Stimulated activated CD8-positive, alpha-beta memory T cell treated with anti-CD3 and anti-CD28 coated beads, Interleukin-15, amount 100 ng/mL, for 1 hour (primary cell): ENCODE results near the gene STX18.
"Not testable (repeated sequence)": the region's sequence is repeated elsewhere in the genome, so short reads cannot be mapped to it uniquely, and the experiment has no call there.

Source experiments
- DNase-seq: peaks from one replicate; pipeline ENCODE4 v3.0.0-alpha.2; 2020; ENCODE audit warnings: low read depth

Gene STX18

DNA sequence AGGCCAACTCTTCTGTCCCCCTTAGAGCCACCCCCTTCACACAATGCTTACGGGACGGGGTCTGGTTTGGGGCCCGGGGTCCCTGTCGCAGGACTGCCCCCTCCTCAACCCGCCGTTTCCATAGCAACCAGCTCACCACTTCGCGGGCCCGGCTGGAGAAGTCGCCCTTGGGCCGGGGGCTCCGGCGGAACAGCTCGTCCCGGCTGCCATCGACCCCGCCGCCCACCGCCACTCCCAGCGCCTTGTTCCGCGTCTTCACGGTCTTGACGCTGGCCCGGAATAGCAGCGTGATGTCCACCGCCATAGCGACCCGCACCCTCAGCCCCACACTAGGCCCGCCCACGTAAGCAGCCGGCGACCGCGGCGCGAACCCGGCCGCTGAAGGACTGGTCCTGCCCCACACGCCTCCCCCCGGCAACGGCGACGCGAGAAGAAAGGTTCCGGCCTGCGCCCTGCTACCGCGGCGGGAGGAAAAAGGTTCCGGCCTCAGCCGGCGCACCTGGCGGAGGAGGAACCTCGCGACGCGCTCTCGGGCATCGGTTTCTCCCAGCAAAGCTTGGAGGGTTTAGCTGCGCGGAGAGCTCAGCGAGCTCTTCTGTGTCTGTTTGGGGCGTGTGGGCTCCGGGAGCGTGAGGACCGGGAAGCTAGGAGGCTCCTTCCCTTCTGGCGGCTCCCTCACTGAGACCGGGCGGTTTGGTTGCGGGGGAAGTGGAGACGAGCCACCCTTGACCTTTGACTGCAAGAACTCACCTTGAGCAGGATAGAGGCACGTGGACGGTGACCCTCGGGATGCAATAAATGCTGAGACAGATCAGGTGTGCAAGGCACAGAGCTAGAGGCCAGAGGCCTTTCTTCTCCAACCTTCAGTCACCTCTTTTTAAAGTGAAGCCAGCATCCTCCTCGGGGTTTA is at the start of gene STX18:
Gene STX18 (minus strand): TSS at position 388 of the 910 bp plus-strand sequence. CDS start 84 bp downstream, at position 304.
- peak; percentile 79 for DNase-seq

DNA sequence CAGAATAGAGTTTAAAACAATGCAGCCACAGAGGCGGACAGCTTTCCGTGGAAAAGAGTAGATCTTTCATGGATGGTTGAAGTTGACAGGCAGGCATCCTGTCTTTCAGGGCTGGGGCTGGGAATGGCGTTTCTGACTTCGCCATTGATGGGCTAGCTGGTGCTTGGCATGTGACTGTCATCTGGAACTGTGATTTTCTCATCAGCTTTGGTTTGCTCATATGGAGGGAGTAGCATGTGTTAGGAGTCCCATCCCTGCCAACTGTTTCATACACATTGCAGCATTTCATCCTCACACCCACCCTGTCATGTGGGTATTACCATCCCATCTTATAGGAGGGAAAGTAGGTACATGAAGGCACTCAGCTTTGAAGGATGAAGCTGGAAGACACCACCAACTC is 49.2 kb upstream of the STX18 start:
- no peak for DNase-seq

DNA sequence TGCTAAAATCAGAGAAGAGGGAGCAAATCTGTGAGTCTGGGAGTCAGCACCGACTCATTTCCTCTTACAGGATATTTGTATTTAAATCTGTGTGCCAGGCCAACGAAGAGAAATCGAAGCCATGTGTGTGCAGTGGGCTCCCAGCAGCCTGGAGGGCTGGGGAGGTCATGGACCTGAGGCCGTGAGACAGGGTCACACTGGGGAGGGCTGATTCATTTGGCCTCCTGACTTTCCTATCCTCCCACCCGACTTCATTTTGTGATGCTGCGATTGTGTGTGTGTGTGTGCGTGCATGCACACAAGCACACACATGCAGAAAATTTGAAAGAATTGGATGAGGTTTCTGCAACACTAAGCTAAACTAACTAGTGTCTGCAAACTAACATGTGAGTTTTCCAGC is 48.7 kb upstream of the STX18 start:
- DNase-seq, result no peak

DNA sequence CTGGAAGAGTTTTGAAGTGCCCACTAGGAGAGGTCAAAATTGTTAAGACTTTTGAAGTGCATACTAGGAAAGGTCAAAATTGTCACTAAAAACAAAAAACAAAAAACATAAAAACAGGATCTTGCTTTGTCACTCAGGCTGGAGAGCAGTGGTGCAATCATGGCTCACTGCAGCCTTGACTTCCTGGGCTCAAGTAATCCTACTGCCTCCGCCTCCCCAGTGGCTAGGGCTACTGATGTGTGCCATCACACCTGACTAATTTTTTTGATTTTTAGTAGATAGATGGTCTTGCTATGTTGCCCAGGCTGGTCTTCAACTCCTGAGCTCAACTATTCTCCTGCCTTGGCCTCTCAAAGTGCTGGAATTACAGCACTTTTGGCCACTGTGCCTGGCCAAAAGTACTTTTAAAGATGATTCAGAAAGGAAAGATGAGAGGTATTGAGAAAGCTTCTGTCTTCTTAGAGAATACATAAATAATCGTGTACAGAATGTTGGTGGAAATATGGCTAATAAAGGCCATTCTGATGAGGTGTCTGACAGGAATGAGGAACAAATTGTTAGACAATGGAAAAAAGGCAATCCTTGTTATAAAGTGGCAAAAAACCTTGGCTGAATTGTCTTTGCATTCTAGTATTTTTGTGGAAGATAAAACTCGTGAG is 43.3 kb upstream of the STX18 start:
- no peak for DNase-seq

DNA sequence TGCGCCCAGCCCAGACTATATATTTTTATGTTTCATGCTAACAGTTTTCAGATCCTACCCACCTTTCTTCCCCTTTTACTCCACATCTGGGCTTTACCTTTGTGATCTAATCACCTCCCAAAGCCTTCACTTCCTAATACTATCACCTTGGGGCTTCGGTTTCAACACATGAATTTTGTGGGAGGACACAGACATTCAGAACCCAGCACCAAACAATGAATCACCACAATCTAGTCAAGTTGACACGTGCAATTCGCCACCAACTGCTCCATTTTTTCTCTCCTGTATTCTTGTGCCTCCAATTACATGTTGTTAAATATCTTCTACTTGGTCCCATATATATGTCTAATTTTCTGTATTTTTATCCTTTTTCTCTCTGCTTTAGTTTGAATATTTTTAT is 41.8 kb upstream of the STX18 start:
- DNase-seq, result no peak

DNA sequence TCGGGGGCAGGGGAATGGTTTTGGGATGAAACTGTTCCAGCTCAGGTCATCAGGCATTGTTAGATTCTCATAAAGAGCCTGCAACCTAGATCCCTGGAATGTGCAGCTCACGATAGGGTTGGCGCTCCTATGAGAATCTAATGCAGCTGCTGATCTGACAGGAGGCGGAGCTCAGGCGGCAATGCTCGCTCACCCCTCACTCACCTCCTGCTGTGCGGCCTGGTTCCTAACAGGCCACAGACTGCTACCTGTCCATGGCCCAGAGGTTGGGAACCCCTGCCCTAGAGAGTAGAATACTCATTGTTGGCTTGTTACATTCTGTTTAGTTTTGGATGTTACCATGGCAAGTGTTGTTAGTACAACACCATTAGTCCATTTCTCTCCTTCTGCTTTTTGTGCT is 40.8 kb upstream of the STX18 start:
- DNase-seq, result no peak

DNA sequence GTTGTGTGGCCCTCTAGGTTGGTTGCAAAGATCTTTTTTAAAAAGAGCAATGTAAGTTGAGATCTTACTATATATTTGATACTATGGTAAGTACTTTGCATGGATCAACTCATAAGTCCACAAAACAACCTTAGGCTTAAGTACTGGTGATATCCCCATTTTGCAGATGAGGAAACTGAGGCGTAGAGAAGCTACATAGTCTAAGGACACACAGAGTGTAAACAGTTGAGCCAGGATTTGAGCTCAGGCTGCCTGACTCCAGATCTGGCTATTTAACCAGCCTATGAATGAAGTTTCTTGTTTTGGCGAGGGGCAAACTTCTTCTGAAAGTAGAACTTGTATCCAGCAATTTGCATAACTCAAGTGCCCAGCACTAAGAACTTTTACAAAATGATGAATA is 38.6 kb upstream of the STX18 start:
- DNase-seq, result no peak

DNA sequence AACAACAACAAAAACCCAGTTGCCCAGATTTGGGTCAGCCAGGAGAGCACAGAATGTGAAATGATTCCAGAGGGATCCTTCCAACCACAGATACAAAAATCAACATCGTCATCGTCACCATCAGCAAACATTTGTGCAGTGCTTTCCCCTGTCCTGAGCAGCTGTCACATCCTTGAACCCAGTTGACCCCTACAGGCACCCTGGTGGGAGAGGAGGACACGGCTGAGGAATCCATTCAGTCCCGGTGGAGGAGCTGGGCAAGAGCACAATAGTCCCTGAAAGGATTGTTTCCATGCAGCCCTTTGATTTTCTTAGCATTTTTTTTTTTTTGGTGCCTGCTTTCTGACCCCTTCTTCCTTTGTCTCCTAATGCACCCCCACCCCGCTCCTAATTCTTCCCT is 37.1 kb upstream of the STX18 start:
- no peak for DNase-seq

DNA sequence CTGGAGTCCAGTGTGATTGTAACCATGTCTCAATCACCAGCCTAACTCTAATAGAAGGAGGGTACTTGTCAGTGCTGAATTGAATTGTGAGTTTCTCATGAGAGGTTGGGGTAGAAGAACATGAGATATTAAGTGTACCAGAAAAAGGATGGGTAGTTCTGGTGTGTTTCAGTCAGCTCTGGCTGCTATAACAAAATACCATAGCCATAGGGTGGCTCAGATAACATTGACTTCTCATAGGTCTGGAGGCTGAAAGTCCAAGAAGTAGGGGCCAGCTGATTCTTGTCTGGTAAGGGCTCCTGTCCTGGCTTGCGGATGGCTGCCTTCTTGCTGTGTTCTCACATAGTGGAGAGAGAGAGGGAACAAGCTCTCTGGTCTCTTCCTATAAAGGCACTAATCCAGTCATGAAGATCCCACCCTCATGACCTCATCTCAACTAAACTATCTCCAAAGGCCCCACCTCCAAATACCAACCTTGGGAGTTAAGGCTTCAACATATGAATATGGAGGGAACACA is 35.6 kb upstream of the STX18 start:
- no peak for DNase-seq

DNA sequence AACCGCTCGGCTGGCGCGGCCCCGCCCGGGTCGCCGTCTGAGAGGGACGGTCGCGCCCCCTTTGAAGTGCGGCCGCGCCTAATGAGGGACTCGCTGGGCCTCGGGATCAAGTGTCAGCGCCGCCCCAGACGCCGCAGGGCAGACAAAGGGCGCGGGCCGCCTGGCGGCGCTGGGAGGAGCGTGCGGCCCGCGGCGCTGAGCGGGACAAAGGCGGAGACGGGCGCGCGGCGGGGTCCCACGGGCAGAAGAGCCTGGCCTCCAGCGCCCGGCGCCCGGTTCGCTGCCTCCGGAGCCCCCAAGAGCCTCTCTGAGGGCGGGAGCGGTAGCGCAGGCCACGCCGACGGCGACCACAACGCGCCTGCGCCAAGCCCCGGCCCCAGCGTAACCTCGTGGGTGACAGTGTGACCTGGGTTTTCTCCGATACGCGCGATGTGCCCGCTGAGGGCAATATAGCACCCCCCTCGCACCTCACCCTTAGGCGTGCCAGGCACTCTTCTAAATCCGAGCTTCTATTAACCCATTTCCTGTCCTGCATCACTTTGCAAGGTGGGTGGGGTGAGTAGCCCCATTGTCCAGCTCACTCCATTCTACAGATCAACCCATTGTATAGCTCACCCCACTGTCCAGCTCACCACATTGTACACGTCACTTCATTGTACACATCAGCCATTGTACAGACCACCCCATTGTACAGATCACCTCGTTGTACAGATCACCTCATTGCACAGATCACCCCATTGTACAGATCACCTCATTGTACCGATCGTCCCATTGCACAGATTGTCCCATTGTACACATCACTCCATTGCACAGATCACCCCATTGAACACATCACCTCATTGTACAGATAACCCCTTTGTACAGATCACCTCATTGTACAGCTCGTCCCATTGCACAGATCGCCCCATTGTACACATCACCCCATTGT is 33.7 kb upstream of the STX18 start:
- DNase-seq, result peak; percentile 7

DNA sequence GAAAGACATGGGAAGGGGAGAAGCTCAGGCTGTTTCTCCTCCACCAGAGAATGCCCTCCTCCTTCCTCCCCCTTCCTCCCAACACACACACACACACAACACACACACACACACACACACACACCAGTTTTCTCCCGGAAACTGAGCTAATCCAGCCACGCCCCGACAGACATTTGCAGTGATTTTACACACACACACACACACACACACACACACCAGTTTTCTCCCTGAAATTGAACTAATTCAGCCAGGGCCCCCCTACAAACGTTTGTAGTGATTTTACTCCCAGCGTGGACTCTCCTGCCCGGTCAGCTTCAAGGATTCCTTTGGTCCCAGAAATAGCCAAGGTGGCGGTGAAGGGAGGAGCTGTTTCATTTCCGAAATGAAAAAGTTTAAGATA is 32.9 kb upstream of the STX18 start:
- DNase-seq, result no peak

DNA sequence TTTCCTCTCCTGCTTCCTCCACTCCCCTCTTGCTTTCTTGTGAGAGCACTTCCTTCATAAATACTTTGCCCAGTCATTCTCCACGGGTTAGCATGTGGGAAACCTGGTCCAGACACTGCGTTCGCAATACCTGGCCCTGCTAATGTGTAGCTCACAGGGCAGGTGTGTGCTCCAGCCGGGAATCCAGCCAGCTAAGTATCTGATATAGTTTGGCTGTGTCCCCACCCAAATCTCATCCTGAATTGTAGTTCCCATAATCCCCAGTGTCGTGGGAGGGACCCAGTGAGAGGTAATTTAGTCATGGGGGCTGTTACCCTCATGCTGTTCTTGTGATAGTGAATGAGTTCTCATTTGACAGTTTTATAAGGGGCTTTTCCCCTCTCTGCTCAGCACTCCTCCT is 32.2 kb upstream of the STX18 start:
- DNase-seq, result no peak

DNA sequence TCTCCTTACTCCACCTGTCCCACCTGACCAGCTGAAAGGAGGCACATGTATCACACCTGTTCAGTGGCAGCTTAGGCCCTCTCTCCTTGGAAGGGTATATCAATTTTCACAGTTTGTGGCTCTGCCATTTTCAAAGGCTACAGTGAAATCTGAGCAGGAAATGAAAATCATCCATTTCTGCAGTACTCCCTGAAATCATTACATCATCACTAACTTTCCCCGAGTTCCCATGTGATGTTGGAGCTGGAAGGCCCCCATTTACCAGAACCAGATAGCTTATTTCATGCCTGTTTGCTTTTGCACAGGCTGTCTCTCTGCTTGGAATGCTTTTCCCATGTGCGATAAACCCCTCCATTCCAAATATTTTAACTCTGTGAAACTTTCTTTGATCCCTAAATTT is 31.0 kb upstream of the STX18 start:
- no peak for DNase-seq

DNA sequence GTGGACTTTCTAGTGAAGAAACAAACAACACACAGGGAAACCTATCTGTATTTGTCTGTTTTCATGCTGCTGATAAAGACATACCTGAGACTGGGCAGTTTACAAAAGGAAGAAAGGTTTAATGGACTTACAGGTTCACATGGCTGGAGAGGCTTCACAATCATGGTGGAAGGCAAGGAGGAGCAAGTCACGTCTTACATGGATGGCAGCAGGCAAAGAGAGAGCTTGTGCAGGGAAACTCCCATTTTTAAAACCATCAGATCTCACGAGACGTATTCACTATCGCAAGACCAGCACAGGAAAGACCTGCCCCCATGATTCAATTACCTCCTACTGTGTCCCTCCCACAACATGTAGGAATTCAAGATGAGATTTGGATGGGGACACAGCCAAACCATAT is 28.0 kb upstream of the STX18 start:
- not testable (repeated sequence) for DNase-seq

DNA sequence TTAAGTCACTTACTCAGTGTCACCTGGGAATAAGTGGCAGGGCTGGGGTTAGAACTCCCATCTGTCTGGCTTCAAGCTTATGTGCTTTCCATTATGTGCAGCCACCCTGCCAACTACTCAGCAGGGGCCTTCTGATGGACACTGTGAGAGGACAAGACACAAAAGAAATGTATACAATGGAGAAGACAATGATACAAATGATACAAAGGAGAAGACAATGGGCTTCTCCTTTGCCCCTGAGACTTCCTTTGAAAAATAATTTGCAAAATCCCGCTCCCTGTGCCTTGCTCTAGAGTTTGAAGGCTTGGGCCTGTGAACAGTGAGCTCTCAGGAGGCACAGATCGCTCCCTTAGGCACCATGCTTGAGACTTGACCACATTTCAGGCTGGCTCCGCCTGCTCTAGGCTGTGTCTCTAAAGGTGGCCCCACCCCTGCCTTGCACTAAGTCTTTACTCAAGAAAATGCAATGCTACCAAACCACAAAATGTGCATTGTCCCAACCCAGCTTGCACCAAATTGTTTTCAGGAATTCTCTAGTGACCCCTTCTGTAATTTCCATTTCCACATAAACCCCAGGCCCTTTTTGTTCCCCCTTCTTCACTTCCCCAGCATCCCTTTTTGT is 27.1 kb upstream of the STX18 start:
- DNase-seq, result no peak

DNA sequence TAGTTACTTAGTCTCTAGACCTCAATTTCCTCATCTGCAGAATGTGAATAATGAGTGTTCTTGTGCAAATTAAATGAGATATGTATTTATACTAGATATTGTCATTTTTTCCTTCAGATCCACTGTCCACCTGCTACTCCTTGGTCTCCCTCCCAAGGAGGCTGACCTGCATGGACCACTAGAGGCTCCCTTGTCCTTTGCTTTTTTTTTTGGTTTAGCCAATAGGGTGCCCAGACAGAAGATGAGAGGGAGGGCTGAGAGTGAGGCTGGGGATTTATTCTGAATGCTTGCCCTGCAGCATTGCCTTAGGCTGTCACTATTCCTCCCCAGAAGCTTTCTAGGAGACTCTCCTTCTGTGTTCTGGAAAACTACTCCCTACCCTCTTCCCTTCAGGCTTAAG is 24.5 kb upstream of the STX18 start:
- not testable (repeated sequence) for DNase-seq

DNA sequence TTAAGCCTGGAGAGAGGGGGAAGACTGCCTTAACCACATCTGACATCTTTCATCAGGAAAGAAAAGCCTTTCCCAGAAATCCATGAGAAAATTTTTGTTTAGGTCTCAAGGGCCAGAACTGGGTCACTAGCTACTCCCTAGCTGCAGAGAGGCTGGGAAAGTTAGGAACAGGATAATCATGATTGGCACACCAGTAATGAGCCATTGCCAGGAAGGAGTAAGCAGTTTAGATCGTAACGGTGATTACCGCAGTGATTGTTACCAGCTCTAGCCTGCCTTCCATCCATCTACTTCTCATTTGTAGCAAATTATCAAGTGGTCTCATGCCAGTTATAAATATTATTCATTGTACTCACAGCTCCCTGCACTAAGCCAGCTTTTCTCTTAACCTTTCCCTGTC is 22.7 kb upstream of the STX18 start:
- DNase-seq, result no peak

DNA sequence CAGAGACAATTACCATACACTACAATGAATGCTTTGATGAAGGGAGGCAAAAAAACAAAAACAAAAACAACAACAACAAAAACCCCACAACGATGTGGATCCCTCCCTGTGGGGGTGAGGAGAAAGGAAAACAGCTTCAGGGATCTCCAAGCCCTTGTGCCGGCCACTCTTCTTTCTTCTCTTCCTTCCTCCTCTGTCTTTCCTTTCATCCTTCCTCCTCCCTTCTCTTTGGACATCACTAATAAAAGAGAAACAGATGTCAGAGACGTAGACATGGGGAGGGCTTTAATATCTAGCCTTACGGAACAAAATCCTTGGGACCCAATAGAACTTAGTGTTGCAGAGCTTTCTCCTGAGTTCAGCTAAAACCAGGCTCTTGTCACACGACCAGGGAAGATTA is 18.8 kb upstream of the STX18 start:
- DNase-seq, result no peak

DNA sequence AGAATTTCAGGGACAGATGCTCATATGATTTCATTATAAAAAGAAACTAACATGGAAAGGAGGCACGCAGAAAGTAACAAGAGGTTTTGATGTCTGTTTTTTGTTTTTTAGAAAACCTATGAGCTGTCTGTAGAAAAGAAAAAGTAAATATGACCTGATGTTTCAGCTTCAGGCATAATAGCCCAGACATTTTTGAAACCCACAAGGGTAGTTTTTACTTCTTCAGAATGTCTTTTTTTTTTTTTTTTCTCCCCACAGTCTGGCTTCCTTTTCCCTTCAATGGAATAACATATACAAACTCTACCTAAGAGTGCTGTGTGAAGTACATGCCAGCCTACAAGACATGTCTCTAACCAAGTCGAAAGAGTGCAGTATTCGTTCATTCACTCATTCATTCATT is 18.3 kb upstream of the STX18 start:
- no peak for DNase-seq

DNA sequence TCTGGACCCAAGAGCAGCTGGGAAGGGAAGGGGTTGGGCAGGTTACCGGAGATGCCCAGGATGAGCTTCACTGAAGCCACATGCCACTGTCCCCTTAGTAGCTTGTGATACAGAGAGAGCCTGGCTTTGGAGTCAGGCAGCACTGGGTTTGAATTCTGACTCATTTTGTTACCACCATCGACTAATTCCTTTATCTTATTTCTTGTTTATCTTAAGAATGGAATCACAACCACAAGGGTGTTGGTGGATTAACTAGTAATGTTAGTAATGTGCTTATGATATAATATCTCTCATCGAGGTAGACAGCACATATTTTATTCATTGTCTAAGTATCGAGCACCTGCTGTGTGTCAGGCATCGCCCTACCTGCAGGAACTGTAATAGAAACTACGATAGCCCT is 17.7 kb upstream of the STX18 start:
- no peak for DNase-seq

DNA sequence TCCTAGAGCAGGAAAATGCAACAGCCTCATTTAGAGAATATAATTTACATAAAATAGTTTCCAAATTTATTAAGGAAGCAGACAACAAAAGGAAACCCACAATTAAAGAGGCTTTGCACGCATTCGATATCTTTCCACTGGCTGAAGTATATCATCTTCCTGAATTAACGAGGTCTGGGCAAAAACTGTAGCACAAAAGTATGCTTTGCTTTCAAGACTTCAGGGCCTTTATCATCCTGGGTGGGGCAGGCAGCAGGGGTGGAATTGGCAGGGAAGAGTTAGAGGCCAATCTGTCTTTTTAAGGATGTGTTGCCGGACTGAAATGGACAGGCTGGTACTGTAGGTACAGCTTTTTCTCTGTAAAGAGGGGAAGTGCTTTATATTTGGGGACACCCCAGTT is 17.0 kb upstream of the STX18 start:
- no peak for DNase-seq

DNA sequence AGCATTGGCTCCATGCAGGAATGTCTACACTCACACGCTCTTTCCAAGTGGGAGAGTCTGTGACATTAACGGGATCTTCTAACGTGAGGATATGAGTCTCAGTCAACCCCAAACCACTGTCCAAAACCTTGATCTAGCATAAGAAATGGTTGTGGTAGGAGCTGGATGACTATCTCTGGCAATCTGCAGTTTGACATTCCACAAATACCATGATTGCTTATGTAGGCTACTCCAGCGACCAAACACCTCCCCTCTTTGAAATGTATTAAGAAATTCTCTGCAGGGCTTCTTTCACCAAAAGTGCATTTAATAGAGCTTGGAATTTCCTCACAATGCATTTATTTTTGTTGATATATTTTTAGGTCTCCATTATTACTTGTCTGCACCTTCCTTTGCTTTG is 14.1 kb upstream of the STX18 start:
- DNase-seq, result no peak
